GM21360 (cell line): Measurements from ENCODE around the gene HBA2.
"Not testable (repeated sequence)": the region's sequence is repeated elsewhere in the genome, so short reads cannot be mapped to it uniquely, and the experiment has no call there.

ENCODE experiments used
- ATAC-seq: cut with Tn5 transposase; IDR thresholded peaks from one replicate; pipeline ENCODE4 v1.9.1; 2021; ENCODE audit warnings: mild to moderate bottlenecking, moderate library complexity; ENCODE audit not compliant: unreplicated experiment

The HBA2 gene

DNA sequence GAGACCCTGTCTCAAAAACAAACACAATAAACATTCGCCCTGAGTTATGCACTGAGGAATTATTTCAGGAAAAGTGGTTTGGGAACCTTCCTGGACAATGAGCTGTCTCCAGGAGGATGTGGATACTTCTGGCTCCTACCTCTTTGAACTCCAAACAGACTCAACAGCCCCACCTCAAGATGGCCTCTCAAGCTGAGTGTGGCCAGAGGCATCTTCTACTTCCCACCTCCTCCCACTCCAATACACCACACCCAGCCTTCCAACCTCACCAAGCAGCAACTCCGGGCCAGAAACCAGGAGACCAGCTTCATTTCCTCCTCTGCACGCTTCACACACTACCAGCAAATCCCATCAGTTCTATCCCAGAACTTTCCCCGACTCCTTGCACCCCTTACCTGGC, 19.2 kb downstream of the HBA2 start:
- no peak for ATAC-seq

DNA sequence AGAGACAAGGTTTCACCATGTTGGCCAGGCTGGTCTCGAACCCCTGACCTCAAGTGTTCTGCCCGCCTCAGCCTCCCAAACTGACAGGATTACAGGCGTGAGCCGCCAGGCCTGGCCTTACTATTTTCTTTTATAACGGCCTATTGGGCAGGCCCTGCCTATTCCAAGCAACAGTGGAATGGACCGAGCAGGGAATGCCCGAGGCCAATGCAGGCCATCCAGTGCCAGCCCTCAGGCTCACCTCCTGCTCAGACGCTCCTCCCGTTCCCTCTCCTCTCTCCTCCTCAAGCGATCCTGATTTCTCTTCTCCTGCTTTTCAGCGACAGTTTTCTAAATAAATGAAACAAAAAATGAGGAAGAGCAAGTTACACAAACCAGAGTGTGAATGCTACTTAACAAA, 20.0 kb downstream of the HBA2 start:
- no peak for ATAC-seq

DNA sequence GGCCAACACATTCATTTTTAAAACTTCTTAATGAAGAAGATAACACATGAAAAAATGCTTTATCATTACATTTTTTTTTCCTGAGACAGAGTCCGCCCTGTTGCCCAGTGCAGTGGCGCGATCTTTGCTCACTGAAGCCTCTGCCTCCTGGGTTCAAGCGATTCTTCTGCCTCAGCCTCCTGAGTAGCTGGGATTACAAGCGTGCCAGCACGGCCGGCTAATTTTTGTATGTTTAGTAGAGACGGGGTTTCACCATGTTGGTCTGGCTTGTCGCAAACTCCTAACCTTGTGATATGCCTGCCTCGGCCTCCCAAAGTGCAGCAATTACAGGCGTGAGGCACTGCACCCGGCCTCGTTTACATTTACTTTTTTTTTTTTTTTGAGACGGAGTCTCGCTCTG, 20.8 kb downstream of the HBA2 start:
- no peak for ATAC-seq

DNA sequence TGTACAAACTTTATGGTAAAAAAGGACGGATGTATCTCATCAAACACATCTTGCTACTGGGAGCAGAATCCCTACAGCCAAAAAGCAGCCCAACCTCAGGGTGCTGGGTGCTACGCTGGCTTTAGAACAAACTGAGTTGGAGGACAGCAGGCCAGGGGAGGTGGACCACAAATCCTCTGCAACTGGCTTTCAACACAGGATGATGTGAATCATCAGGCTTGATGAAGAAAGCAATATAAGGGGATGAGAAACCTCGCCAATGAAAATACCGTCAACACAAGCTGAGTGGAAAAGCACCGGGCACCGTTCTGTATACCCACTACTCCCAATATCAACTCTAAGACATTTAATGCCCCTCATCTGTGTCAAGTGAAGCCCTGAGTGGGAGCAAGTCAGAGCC, 21.8 kb downstream of the HBA2 start:
- no peak for ATAC-seq

DNA sequence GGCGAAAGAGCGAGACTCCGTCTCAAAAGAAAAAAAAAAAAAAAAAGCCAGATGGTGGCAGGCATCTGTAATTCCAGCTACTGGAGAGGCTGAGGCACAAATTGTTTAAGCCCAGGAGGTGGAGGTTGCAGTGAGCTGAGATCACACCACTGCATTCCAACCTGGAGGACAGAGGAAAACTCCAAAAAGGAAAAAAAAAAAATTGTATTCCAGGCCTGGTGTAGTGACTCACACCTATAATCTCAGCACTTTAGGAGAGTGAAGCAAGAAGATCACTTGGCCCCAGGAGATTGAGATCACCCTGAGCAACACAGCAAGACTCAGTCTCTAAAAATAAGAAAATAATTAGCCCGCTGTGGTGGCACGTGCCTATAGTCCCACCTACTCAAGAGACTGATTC, 27.7 kb downstream of the HBA2 start:
- ATAC-seq: no peak

DNA sequence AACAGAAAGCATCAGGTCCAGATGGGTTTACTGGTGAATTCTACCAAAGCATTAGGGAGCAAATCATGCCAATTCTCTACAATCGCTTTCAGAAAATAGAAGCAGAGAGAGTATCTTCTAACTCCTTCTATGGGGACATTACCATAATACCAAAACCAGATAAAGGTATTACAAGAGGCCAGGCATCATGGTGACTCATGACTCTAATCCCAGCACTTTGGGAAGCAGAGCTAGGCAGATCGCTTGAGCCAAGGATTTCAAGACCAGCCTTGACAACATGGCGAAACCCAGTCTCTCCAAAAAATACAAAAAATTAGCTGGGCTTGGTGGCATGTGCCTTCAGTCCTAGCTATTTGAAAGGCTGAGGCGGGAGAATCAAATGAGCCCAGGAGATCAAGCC, 30.6 kb downstream of the HBA2 start:
- no peak for ATAC-seq

DNA sequence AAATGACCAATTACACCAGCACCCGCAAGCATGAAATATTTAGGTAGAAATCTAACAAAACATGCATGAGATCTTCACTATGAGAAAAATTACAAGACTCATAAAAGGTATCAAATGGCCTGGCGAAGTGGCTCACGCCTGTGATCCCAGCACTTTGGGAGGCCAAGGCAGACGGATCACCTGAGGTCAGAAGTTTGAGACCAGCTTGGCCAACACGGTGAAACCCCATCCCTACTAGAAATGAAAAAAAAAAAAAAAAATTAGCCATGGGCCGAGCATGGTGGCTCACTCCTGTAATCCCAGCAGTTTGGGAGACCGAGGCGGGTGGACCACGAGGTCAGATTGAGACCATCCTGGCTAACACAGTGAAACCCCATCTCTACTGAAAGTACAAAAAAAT, 31.4 kb downstream of the HBA2 start:
- ATAC-seq: not testable (repeated sequence)

DNA sequence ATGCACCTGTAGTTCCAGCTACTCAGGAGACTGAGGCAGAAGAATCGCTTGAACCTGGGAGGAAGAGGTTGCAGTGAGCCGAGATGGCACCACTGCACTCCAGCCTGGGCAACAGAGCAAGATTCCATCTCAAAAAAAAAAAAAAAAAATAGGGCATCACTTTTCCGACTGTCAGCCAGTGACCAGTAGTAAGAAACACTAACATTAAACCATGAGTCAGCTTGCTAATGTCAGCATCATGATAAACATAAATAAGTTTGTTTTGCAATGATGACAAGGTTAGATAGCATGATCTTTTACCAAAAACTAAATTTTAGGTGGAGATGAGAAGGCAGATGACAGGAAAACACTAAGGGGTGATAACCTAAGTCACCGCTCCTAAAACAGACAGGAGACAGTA, 36.7 kb downstream of the HBA2 start:
- not testable (repeated sequence) for ATAC-seq

DNA sequence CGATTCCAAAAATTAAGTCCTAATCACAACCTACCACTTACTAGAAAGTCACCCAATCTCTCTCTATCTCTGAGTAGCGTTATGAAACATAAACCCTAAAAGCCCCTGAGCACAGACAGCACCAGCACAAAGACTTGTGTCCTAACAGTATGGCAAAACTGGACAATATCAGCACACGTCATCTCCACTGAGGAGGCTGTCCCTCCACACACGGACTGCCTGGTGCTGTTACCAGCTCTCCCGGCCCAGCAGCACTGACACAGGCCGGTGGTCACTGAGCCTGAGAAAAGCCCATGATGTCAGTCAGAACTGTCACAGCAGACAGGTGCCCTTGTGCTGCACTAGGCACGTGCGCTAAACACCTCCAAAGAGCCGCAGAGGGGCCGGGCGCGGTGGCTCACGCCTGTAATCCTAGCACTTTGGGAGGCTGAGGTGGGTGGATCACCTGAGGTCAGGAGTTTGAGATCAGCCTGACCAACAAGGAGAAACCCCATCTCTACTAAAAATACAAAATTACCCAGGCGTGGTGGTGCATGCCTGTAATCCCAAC, 39.0 kb downstream of the HBA2 start:
- ATAC-seq: not testable (repeated sequence)

DNA sequence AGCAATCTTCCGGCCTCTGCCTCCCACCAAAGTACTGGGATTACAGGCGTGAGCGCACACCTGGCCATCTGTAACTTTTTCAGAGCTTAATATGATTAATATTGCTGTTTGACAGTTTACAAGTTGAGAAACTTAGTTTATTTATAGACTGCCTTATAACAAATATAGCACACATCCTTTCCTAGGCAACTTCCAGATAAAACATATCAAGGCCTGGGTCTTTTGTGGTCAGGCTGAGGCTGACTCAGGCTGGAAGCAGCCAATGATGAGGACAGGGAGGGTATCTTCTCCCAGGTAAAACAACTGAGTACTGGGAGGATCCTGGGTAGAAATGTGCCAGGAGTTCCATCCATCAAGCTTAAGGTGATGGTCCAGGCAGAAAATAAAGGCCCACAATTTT, 40.3 kb downstream of the HBA2 start:
- no peak for ATAC-seq

DNA sequence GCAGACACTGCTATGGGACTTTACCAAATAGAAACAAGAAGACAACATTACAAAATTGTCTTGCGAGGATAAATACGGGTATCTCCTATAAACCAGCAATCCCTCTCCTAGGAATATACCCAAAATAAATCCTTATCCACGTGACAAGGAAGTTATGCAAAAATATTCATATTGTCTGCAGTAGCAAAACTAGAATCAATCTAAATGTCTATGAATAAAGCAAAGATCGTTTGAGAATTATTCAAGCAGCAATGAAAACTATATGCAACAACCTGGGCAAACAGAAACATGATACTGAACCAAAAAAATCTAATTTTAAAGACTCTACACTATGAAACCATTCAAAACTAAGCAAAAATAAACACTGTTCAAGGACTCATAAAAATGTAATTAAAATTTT, 47.3 kb downstream of the HBA2 start:
- ATAC-seq: no peak
